ENCODE measurements around the gene CTU2. TPM values are rescaled to one million over a fixed set of nuclear protein-coding genes. Genes with fewer than 3 reads are reported as not detected.
A peak's percentile ranks its signal among the peaks of the same experiment; 100 is the strongest.

Gene CTU2
- total and polyA plus RNA-seq, 10 of the 15 experiments (the other 5 are each of a cell fraction or from before 2014, with no cell fraction given) = 0.32 to 44.5 (median 18.2) TPM

DNA sequence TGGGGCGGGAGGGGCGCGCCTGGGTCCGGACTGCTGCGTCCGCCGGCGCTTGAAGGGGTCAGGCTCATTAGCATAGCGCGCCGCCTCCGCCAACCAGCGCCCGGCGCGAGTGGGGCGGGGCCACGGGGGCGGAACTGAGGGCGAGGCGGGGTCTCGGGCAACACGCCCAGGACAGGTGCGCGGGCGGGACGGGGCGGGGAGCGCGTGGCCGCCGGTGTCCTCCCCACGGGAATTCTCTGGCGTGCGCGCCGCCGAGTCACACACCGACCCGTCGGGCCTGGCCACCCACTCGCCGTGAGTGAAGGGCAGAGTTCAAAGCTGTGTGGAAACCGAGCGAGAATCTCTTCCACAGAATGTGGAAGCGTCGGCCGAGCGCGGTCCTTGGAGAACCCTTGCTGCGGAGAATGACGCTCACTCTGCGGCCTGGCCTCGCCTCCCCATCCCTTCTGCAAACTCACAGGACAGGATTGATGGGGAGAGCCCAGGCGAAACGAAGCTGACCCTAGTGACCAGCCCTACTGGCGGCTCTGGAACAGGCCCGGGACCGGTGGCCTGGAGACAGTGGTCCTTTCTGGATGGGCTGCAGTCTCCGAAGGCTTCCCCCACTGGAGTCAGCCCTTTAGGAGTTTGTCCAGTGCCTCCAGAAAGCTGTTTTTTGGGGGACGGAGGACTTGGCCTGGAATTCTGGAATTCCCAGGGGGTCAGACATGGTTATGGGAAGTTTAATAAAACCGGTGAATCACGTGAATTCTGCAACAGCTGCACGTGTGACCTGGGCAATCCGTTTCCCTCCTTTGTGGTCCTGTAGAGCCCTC lies 19.7 kb upstream of the CTU2 start, which contains the start of gene SNAI3 (continued):
- TF ChIP-seq, protein P1, sequence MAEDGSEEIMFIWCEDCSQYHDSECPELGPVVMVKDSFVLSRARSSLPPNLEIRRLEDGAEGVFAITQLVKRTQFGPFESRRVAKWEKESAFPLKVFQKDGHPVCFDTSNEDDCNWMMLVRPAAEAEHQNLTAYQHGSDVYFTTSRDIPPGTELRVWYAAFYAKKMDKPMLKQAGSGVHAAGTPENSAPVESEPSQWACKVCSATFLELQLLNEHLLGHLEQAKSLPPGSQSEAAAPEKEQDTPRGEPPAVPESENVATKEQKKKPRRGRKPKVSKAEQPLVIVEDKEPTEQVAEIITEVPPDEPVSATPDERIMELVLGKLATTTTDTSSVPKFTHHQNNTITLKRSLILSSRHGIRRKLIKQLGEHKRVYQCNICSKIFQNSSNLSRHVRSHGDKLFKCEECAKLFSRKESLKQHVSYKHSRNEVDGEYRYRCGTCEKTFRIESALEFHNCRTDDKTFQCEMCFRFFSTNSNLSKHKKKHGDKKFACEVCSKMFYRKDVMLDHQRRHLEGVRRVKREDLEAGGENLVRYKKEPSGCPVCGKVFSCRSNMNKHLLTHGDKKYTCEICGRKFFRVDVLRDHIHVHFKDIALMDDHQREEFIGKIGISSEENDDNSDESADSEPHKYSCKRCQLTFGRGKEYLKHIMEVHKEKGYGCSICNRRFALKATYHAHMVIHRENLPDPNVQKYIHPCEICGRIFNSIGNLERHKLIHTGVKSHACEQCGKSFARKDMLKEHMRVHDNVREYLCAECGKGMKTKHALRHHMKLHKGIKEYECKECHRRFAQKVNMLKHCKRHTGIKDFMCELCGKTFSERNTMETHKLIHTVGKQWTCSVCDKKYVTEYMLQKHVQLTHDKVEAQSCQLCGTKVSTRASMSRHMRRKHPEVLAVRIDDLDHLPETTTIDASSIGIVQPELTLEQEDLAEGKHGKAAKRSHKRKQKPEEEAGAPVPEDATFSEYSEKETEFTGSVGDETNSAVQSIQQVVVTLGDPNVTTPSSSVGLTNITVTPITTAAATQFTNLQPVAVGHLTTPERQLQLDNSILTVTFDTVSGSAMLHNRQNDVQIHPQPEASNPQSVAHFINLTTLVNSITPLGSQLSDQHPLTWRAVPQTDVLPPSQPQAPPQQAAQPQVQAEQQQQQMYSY (CRISPR knock-in tag; IDR thresholded peaks at IDR 0.05) = no peak
- no peak for TF ChIP-seq TCF12 (IDR thresholded peaks at IDR 0.05; ENCODE audit: low read depth, low read length)
- no peak for TF ChIP-seq SMAD1 (IDR thresholded peaks at IDR 0.05; ENCODE audit: low read depth, partially characterized antibody)
- TF ChIP-seq TBL1XR1 (IDR thresholded peaks at IDR 0.05; ENCODE audit: low read depth, low read length) = no peak
- no peak for TF ChIP-seq ZNF622 (IDR thresholded peaks at IDR 0.05)
- TF ChIP-seq, protein P2, sequence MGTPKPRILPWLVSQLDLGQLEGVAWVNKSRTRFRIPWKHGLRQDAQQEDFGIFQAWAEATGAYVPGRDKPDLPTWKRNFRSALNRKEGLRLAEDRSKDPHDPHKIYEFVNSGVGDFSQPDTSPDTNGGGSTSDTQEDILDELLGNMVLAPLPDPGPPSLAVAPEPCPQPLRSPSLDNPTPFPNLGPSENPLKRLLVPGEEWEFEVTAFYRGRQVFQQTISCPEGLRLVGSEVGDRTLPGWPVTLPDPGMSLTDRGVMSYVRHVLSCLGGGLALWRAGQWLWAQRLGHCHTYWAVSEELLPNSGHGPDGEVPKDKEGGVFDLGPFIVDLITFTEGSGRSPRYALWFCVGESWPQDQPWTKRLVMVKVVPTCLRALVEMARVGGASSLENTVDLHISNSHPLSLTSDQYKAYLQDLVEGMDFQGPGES (IDR thresholded peaks at IDR 0.05) = no peak
- TF ChIP-seq SP1 (IDR thresholded peaks at IDR 0.05; ENCODE audit: low read depth, low read length) = peak; percentile 48
- TF ChIP-seq, protein P3, sequence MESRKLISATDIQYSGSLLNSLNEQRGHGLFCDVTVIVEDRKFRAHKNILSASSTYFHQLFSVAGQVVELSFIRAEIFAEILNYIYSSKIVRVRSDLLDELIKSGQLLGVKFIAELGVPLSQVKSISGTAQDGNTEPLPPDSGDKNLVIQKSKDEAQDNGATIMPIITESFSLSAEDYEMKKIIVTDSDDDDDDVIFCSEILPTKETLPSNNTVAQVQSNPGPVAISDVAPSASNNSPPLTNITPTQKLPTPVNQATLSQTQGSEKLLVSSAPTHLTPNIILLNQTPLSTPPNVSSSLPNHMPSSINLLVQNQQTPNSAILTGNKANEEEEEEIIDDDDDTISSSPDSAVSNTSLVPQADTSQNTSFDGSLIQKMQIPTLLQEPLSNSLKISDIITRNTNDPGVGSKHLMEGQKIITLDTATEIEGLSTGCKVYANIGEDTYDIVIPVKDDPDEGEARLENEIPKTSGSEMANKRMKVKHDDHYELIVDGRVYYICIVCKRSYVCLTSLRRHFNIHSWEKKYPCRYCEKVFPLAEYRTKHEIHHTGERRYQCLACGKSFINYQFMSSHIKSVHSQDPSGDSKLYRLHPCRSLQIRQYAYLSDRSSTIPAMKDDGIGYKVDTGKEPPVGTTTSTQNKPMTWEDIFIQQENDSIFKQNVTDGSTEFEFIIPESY (IDR thresholded peaks at IDR 0.05) = no peak
- no peak for TF ChIP-seq BMI1 (IDR thresholded peaks at IDR 0.05; ENCODE audit: borderline replicate concordance)
- TF ChIP-seq, protein P4, sequence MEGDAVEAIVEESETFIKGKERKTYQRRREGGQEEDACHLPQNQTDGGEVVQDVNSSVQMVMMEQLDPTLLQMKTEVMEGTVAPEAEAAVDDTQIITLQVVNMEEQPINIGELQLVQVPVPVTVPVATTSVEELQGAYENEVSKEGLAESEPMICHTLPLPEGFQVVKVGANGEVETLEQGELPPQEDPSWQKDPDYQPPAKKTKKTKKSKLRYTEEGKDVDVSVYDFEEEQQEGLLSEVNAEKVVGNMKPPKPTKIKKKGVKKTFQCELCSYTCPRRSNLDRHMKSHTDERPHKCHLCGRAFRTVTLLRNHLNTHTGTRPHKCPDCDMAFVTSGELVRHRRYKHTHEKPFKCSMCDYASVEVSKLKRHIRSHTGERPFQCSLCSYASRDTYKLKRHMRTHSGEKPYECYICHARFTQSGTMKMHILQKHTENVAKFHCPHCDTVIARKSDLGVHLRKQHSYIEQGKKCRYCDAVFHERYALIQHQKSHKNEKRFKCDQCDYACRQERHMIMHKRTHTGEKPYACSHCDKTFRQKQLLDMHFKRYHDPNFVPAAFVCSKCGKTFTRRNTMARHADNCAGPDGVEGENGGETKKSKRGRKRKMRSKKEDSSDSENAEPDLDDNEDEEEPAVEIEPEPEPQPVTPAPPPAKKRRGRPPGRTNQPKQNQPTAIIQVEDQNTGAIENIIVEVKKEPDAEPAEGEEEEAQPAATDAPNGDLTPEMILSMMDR (IDR thresholded peaks at IDR 0.05 in 2 of 3, conservative IDR thresholded peaks at IDR 0.05 in 1 of 3; ENCODE audit: control insufficient read depth in 2 of 3, extremely low read depth in 1 of 3, insufficient read depth in 1 of 3, low read depth in 3 of 3, low read length in 3 of 3) = no peak
- no peak for TF ChIP-seq WRNIP1 (IDR thresholded peaks at IDR 0.05; ENCODE audit: borderline replicate concordance, low read depth, low read length)
- TF ChIP-seq, protein P5, sequence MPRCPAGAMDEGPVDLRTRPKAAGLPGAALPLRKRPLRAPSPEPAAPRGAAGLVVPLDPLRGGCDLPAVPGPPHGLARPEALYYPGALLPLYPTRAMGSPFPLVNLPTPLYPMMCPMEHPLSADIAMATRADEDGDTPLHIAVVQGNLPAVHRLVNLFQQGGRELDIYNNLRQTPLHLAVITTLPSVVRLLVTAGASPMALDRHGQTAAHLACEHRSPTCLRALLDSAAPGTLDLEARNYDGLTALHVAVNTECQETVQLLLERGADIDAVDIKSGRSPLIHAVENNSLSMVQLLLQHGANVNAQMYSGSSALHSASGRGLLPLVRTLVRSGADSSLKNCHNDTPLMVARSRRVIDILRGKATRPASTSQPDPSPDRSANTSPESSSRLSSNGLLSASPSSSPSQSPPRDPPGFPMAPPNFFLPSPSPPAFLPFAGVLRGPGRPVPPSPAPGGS (IDR thresholded peaks at IDR 0.05; ENCODE audit: borderline replicate concordance, insufficient read depth, low read depth, low read length, poor library complexity, severe bottlenecking) = no peak
- TF ChIP-seq ZSCAN29 (IDR thresholded peaks at IDR 0.05) = no peak
- TF ChIP-seq MEF2A (IDR thresholded peaks at IDR 0.05; ENCODE audit: insufficient read depth, low read depth, low read length) = no peak
- TF ChIP-seq SREBF2 (IDR thresholded peaks at IDR 0.05; ENCODE audit: low read length) = no peak
- TF ChIP-seq SREBF1 (IDR thresholded peaks at IDR 0.05; ENCODE audit: low read length) = no peak
- TF ChIP-seq CHD1 (IDR thresholded peaks at IDR 0.05; ENCODE audit: low read depth, low read length) = no peak
- TF ChIP-seq TCF3 (IDR thresholded peaks at IDR 0.05; ENCODE audit: borderline replicate concordance, insufficient read depth, low read depth, low read length) = no peak
- TF ChIP-seq TARDBP (IDR thresholded peaks at IDR 0.05; ENCODE audit: borderline replicate concordance) = no peak
- TF ChIP-seq POLR2A (IDR thresholded peaks at IDR 0.05; ENCODE audit: low read depth, low read length) = peak; percentile 51; the same call in 1 of the 2 replicates

Data from GM12878 (cell line).